H1 (cell line): ENCODE results near the gene BCL2. TPM values are rescaled to one million over a fixed set of nuclear protein-coding genes. Genes with fewer than 3 reads are reported as not detected.

Source experiments
- CTCF ChIA-PET: fragments of 300-600 bp; sonication (Branson Sonifier 250); formaldehyde crosslinking; loops from one replicate; lab custom pipeline; 2021; ENCODE audit not compliant: partially characterized antibody; lab: Charles Lee
- POLR2A ChIA-PET: fragments of 300-600 bp; sonication (Branson Sonifier 250); formaldehyde crosslinking; loops from one replicate; lab custom pipeline; 2021; ENCODE audit warnings: inconsistent platforms; ENCODE audit not compliant: partially characterized antibody; lab: Charles Lee
- DNase-seq, 2 experiments: peaks; one replicate each; pipeline versions ENCODE4 v3.0.0 to v3.0.0-alpha.2; 2010 to 2022; ENCODE audit warnings: low spot score in 2 of 2, low read depth in 1 of 2, mixed read lengths in 1 of 2
- FAIRE-seq: peaks from 2 replicates; lab custom pipeline; 2011; peaks lifted over from hg19 to GRCh38; lab: Jason Lieb, UNC
- H2AFZ ChIP-seq: 2 replicates; pipeline ENCODE4 v1.8.1; 2012; ENCODE audit warnings: low read length, inconsistent platforms
- H2AK5ac ChIP-seq: 2 replicates; pipeline ENCODE4 v1.6.1; 2013; ENCODE audit warnings: low read depth, low read length
- H2BK120ac ChIP-seq: replicated peaks from 2 replicates; pipeline ENCODE3; 2013; ENCODE audit warnings: low read depth, low read length, inconsistent platforms
- H2BK12ac ChIP-seq: 2 replicates; pipeline ENCODE4 v1.6.1; 2013; ENCODE audit warnings: low read depth, low read length
- H2BK15ac ChIP-seq: 2 replicates; pipeline ENCODE4 v1.6.1; 2013; ENCODE audit warnings: low read length
- H2BK20ac ChIP-seq: 2 replicates; pipeline ENCODE4 v1.6.1; 2013; ENCODE audit warnings: low read length
- H2BK5ac ChIP-seq: 2 replicates; pipeline ENCODE4 v1.6.1; 2013; ENCODE audit warnings: low read depth, low read length
- H3K14ac ChIP-seq: 2 replicates; pipeline ENCODE4 v1.6.1; 2013; ENCODE audit warnings: inconsistent platforms; ENCODE audit not compliant: insufficient read length
- H3K18ac ChIP-seq: 2 replicates; pipeline ENCODE4 v1.6.1; 2013; ENCODE audit warnings: low read length; ENCODE audit errors: extremely low read depth
- H3K23ac ChIP-seq: 2 replicates; pipeline ENCODE4 v1.6.1; 2013; ENCODE audit warnings: inconsistent platforms; ENCODE audit not compliant: insufficient read length
- H3K23me2 ChIP-seq: 2 replicates; pipeline ENCODE4 v1.6.1; 2013; ENCODE audit warnings: low read depth, low read length
- H3K27ac ChIP-seq: 2 replicates; pipeline ENCODE4 v1.6.1; 2011; ENCODE audit warnings: low read depth, low read length, inconsistent platforms
- H3K27me3 ChIP-seq, 4 experiments: replicated peaks in 1 of 4; 1 replicate in 1 of 4; 2 replicates in 3 of 4; pipeline versions ENCODE4 v1.6.1 to v1.8.1; 2011 to 2013; ENCODE audit warnings: low read length in 3 of 4, mild to moderate bottlenecking in 3 of 4, inconsistent platforms in 2 of 4, mixed read lengths in 2 of 4, moderate library complexity in 1 of 4; ENCODE audit not compliant: control insufficient read depth in 3 of 4, insufficient read depth in 3 of 4; ENCODE audit errors: extremely low read depth in 1 of 4
- H3K36me3 ChIP-seq, 4 experiments: 2 replicates each; pipeline versions ENCODE4 v1.6.1 to v1.8.1; 2011 to 2013; ENCODE audit warnings: mild to moderate bottlenecking in 4 of 4, low read length in 3 of 4, moderate library complexity in 2 of 4, control low read depth in 1 of 4, inconsistent platforms in 1 of 4; ENCODE audit not compliant: insufficient read depth in 4 of 4, control insufficient read depth in 2 of 4
- H3K4ac ChIP-seq: replicated peaks from 2 replicates; pipeline ENCODE3; 2013; ENCODE audit warnings: low read length, low read depth, mixed read lengths, inconsistent platforms; ENCODE audit not compliant: insufficient read length
- H3K4me1 ChIP-seq, 4 experiments: replicated peaks in 1 of 4; 1 replicate in 1 of 4; 2 replicates in 3 of 4; pipeline versions ENCODE4 v1.6.1 to v1.8.1; 2011 to 2013; ENCODE audit warnings: low read length in 3 of 4, inconsistent platforms in 2 of 4, mixed read lengths in 1 of 4; ENCODE audit not compliant: insufficient read depth in 4 of 4, control insufficient read depth in 3 of 4
- H3K4me2 ChIP-seq, 2 experiments: 2 replicates each; pipeline versions ENCODE4 v1.6.1 to v1.8.1; 2011 to 2013; ENCODE audit warnings: low read depth in 2 of 2, low read length in 2 of 2, control low read depth in 1 of 2, inconsistent platforms in 1 of 2, mild to moderate bottlenecking in 1 of 2; ENCODE audit not compliant: insufficient read depth in 1 of 2
- H3K4me3 ChIP-seq, 4 experiments: fragments of 200-600, 300-600 bp in 1 of 4; sonication (generic), shearing (Covaris generic), sonication (Bioruptor Twin) in 1 of 4; 2 replicates each; pipeline versions ENCODE4 v1.5.1 to v1.8.1; 2011 to 2016; ENCODE audit warnings: low read length in 4 of 4, low read depth in 3 of 4, control low read depth in 2 of 4, inconsistent platforms in 2 of 4, mild to moderate bottlenecking in 2 of 4, mixed read lengths in 1 of 4, moderate library complexity in 1 of 4; ENCODE audit not compliant: insufficient read depth in 2 of 4; ENCODE audit errors: extremely low read depth in 1 of 4
- H3K56ac ChIP-seq: replicated peaks from 2 replicates; pipeline ENCODE3; 2013; ENCODE audit warnings: low read depth, mild to moderate bottlenecking, mixed read lengths, low read length, inconsistent platforms; ENCODE audit not compliant: insufficient read length
- H3K79me1 ChIP-seq: 2 replicates; pipeline ENCODE4 v1.6.1; 2013; ENCODE audit warnings: low read depth, low read length, control low read depth
- H3K79me2 ChIP-seq, 2 experiments: 2 replicates each; pipeline versions ENCODE4 v1.6.1 to v1.8.1; 2012 to 2013; ENCODE audit warnings: low read length in 2 of 2, mild to moderate bottlenecking in 2 of 2, inconsistent platforms in 1 of 2; ENCODE audit not compliant: insufficient read depth in 2 of 2, control insufficient read depth in 1 of 2
- H3K9ac ChIP-seq, 4 experiments: replicated peaks in 1 of 4; 1 replicate in 1 of 4; 2 replicates in 3 of 4; pipeline versions ENCODE4 v1.6.1 to v1.8.1; 2011 to 2013; ENCODE audit warnings: low read depth in 3 of 4, low read length in 3 of 4, control low read depth in 2 of 4, mild to moderate bottlenecking in 2 of 4, moderate library complexity in 2 of 4, inconsistent platforms in 1 of 4; ENCODE audit errors: extremely low read depth in 1 of 4
- H3K9me3 ChIP-seq, 2 experiments: 2 replicates each; pipeline versions ENCODE4 v1.6.1 to v1.8.1; 2012 to 2013; ENCODE audit warnings: mild to moderate bottlenecking in 2 of 2, moderate library complexity in 2 of 2, control low read depth in 1 of 2, inconsistent platforms in 1 of 2, low read depth in 1 of 2, low read length in 1 of 2, mixed read lengths in 1 of 2; ENCODE audit not compliant: insufficient read depth in 2 of 2
- H4K20me1 ChIP-seq, 2 experiments: replicated peaks in 1 of 2; 2 replicates each; pipeline versions ENCODE3 to v1.8.1; 2011 to 2013; ENCODE audit warnings: inconsistent platforms in 2 of 2, low read length in 2 of 2, mild to moderate bottlenecking in 1 of 2; ENCODE audit not compliant: insufficient read depth in 2 of 2, control insufficient read depth in 1 of 2
- H4K5ac ChIP-seq: 2 replicates; pipeline ENCODE4 v1.6.1; 2013; ENCODE audit warnings: low read length, low read depth, mixed read lengths, inconsistent platforms; ENCODE audit not compliant: insufficient read length
- H4K8ac ChIP-seq: 2 replicates; pipeline ENCODE4 v1.8.0; 2013; ENCODE audit warnings: mild to moderate bottlenecking, moderate library complexity, low read length, inconsistent platforms; ENCODE audit not compliant: insufficient read depth; ENCODE audit errors: extremely low read depth
- H4K91ac ChIP-seq: replicated peaks from 2 replicates; pipeline ENCODE3; 2013; ENCODE audit warnings: low read length, mixed read lengths, inconsistent platforms; ENCODE audit not compliant: insufficient read length
- BRCA1 ChIP-seq: IDR thresholded peaks from 2 replicates; pipeline ENCODE4 v1.6.1; 2012; ENCODE audit warnings: low read depth, low read length, improper control_type of control experiment
- CEBPB ChIP-seq: IDR thresholded peaks from 2 replicates; pipeline ENCODE4 v1.6.1; 2012; ENCODE audit warnings: low read depth, low read length
- NANOG ChIP-seq: IDR thresholded peaks from 2 replicates; pipeline ENCODE4 v1.6.1; 2011; ENCODE audit warnings: low read length, low read depth, mild to moderate bottlenecking, inconsistent platforms; ENCODE audit not compliant: insufficient read depth, poor library complexity, severe bottlenecking
- RAD21 ChIP-seq, 2 experiments: IDR thresholded peaks in 1 of 2; conservative IDR thresholded peaks in 1 of 2; 2 replicates each; pipeline ENCODE4 v1.6.1; 2011; ENCODE audit warnings: low read depth in 2 of 2, low read length in 2 of 2, improper control_type of control experiment in 1 of 2, inconsistent platforms in 1 of 2, mild to moderate bottlenecking in 1 of 2, moderate library complexity in 1 of 2
- RXRA ChIP-seq: IDR thresholded peaks from 2 replicates; pipeline ENCODE4 v1.6.1; 2011; ENCODE audit warnings: low read depth, mild to moderate bottlenecking, low read length, moderate library complexity; ENCODE audit not compliant: insufficient read depth
- SP4 ChIP-seq: IDR thresholded peaks from 2 replicates; pipeline ENCODE4 v1.6.1; 2012; ENCODE audit warnings: low read length, inconsistent platforms
- TBP ChIP-seq: IDR thresholded peaks from 2 replicates; pipeline ENCODE4 v1.6.1; 2011; ENCODE audit warnings: low read depth, low read length, improper control_type of control experiment
- WGBS, 2 experiments: shearing (Covaris generic) in 1 of 2; methylation state at CpG; one replicate each; pipeline versions ENCODE4 v1.1.6 to v1.1.7; 2013 to 2015; ENCODE audit warnings: low lambda C conversion rate in 2 of 2, mixed read lengths in 2 of 2, inconsistent platforms in 1 of 2, low coverage in 1 of 2, missing lambda C conversion rate in 1 of 2; ENCODE audit not compliant: insufficient replicate concordance in 2 of 2, insufficient coverage in 1 of 2, insufficient read length in 1 of 2; ENCODE audit errors: extremely low coverage in 1 of 2, missing lambda C conversion rate in 1 of 2; 5-methylcytosine and 5-hydroxymethylcytosine counted together
- polyA plus RNA-seq, 7 experiments: library from polyadenylated mRNA; depleted of rRNA in 3 of 7; stranded (reverse) in 5 of 7; unstranded in 2 of 7; fragments of >200 nt in 5 of 7; fragments of 200-250 nt in 2 of 7; gene quantifications; 1 replicate in 5 of 7; 2 replicates in 1 of 7; 4 replicates in 1 of 7; pipeline versions ENCODE4 v1.2.1 to v1.2.3, GENCODE V29; 2011 to 2013; ENCODE audit warnings: missing spikeins in 2 of 7, mixed read lengths in 2 of 7
- total RNA-seq: library from RNA; stranded (reverse); fragmentation: NEBNext Ultra II Directional; extraction: Animal tissue kit (Norgen Biotek cat#: 25700); gene quantifications from 2 replicates; pipeline ENCODE4 v1.2.1, GENCODE V29; 2021
- TF ChIP-seq, protein P1 (sequence below): IDR thresholded peaks from 2 replicates; pipeline ENCODE4 v1.6.1; 2012; ENCODE audit warnings: low read length, inconsistent platforms
- TF ChIP-seq, protein P2 (sequence below): IDR thresholded peaks from 2 replicates; pipeline ENCODE4 v1.6.1; 2011; ENCODE audit warnings: low read length, improper control_type of control experiment

BCL2 gene
- total and polyA plus RNA-seq, 2 of the 8 experiments (the other 6 are each of a cell fraction or from before 2014, with no cell fraction given) = 0.59 to 4.5 TPM

- no peak overlapping the region for H2BK120ac ChIP-seq
- H3K18ac ChIP-seq = no peak overlapping the region
- peak overlapping the region; percentile 56; the same call in 1 of the 2 replicates for H2BK12ac ChIP-seq
- H2BK20ac ChIP-seq = no peak overlapping the region
- H3K79me1 ChIP-seq = no peaks in the 10 kb centered on the region
- no peak overlapping the region for H3K4me2 ChIP-seq
- no peak overlapping the region for H3K4me3 ChIP-seq
- FAIRE-seq (no peak), DNase-seq (no peak)
- no peak overlapping the region for H3K4ac ChIP-seq
- no peak overlapping the region for H2AK5ac ChIP-seq
- H3K9me3 ChIP-seq = no peaks in the 10 kb centered on the region
- H4K91ac ChIP-seq = no peak overlapping the region
- no peak overlapping the region for H2BK5ac ChIP-seq
- H3K36me3 ChIP-seq = no peaks in the 10 kb centered on the region
- no peak overlapping the region for H3K14ac ChIP-seq
- H3K79me2 ChIP-seq = no peaks in the 10 kb centered on the region
- H4K5ac ChIP-seq = no peak overlapping the region
- 79% methylated on average over 12 of the region's 14 CpGs; no CpG with 5 or more reads in 1 of the 2 experiments for WGBS, 2 experiments
- no peak overlapping the region for H3K27ac ChIP-seq
- H3K56ac ChIP-seq = no peak overlapping the region
- no peak overlapping the region for H3K9ac ChIP-seq
- peak overlapping the region; percentile 35; the same call in 1 of the 2 replicates for H4K8ac ChIP-seq
- no peaks in the 10 kb centered on the region for H3K23me2 ChIP-seq
- peaks cover 0 to 3% (median 3%) of the 10 kb centered on the region in 4 experiments; a peak in 4 of 7 replicates for H3K4me1 ChIP-seq
- no peaks in the 10 kb centered on the region; a peak in 1 of 7 replicates for H3K27me3 ChIP-seq
- ChIA-PET CTCF (interaction anchor here (0.7 to 5.8 kb wide), 16 partner anchors 8 to 167 kb away, joined by 3 to 49 read pairs (median 9); no protein-coding TSS in a partner anchor), POLR2A (no interaction called here)
- H4K20me1 ChIP-seq = no peaks in the 10 kb centered on the region
- H3K23ac ChIP-seq = no peak overlapping the region
- H2BK15ac ChIP-seq = no peak overlapping the region
- H2AFZ ChIP-seq = no peak overlapping the region
- TF ChIP-seq, protein P1, sequence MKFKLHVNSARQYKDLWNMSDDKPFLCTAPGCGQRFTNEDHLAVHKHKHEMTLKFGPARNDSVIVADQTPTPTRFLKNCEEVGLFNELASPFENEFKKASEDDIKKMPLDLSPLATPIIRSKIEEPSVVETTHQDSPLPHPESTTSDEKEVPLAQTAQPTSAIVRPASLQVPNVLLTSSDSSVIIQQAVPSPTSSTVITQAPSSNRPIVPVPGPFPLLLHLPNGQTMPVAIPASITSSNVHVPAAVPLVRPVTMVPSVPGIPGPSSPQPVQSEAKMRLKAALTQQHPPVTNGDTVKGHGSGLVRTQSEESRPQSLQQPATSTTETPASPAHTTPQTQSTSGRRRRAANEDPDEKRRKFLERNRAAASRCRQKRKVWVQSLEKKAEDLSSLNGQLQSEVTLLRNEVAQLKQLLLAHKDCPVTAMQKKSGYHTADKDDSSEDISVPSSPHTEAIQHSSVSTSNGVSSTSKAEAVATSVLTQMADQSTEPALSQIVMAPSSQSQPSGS = no peak
- no peak for TF ChIP-seq NANOG
- TF ChIP-seq TBP = no peak
- TF ChIP-seq RXRA = no peak
- no peak for TF ChIP-seq RAD21 (IDR thresholded peaks at IDR 0.05 in 1 of 2, conservative IDR thresholded peaks at IDR 0.05 in 1 of 2; ENCODE audit: low read depth in 2 of 2, low read length in 2 of 2)
- no peak for TF ChIP-seq BRCA1
- no peak for TF ChIP-seq SP4
- no peak for TF ChIP-seq CEBPB
- TF ChIP-seq, protein P2, sequence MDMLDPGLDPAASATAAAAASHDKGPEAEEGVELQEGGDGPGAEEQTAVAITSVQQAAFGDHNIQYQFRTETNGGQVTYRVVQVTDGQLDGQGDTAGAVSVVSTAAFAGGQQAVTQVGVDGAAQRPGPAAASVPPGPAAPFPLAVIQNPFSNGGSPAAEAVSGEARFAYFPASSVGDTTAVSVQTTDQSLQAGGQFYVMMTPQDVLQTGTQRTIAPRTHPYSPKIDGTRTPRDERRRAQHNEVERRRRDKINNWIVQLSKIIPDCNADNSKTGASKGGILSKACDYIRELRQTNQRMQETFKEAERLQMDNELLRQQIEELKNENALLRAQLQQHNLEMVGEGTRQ = no peak
These were observed 163.4 kb downstream of the BCL2 start for GRCh38 chr18:63155910-63156773.
